ENCODE data around the gene JOSD1.

GRCh38 chr22:38733329-38733723 is 32.6 kb upstream of the JOSD1 start:
- TF ChIP-seq, protein P1, sequence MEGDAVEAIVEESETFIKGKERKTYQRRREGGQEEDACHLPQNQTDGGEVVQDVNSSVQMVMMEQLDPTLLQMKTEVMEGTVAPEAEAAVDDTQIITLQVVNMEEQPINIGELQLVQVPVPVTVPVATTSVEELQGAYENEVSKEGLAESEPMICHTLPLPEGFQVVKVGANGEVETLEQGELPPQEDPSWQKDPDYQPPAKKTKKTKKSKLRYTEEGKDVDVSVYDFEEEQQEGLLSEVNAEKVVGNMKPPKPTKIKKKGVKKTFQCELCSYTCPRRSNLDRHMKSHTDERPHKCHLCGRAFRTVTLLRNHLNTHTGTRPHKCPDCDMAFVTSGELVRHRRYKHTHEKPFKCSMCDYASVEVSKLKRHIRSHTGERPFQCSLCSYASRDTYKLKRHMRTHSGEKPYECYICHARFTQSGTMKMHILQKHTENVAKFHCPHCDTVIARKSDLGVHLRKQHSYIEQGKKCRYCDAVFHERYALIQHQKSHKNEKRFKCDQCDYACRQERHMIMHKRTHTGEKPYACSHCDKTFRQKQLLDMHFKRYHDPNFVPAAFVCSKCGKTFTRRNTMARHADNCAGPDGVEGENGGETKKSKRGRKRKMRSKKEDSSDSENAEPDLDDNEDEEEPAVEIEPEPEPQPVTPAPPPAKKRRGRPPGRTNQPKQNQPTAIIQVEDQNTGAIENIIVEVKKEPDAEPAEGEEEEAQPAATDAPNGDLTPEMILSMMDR (IDR thresholded peaks at IDR 0.05 in 4 of 5, conservative IDR thresholded peaks at IDR 0.05 in 1 of 5), result peak; percentile 62 to 86 (median 71)
- no peak for TF ChIP-seq POLR2A (IDR thresholded peaks at IDR 0.05)
